Occipital lobe (tissue), 2 donors: ENCODE results near the gene ZDHHC14. TPM values are rescaled to one million over a fixed set of nuclear protein-coding genes. Genes with fewer than 3 reads are reported as not detected.

ENCODE experiments used
- DNase-seq: peaks from one replicate; lab custom pipeline; 2025; lab: John Stamatoyannopoulos, UW
- total RNA-seq: library from RNA; depleted of rRNA; stranded (reverse); fragments of >200 nt; gene quantifications from one replicate; pipeline ENCODE4 v1.2.3, GENCODE V29; 2014

Gene ZDHHC14
- total RNA-seq, 1 donor from 2014 or later = 14.3 TPM

DNA sequence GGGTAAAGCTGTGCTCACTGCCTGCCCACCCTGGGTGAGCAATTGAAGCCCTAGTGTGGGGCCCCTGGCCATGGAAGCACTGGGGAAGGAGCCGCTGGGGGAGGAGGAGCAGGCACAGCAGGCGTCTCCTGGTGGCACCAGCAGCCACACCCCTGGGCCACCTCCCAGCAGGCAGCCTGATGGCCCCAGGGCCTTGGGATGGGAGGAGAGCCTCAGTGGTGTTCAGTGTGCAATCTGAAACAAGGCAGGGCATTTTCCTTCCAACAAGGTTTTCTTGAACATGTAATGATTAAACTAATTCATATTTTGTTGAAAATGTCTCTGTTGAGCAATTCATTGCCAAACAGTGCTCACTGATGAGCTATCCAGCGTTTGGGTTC, 151.0 kb downstream of the ZDHHC14 start:
- no peak for DNase-seq

DNA sequence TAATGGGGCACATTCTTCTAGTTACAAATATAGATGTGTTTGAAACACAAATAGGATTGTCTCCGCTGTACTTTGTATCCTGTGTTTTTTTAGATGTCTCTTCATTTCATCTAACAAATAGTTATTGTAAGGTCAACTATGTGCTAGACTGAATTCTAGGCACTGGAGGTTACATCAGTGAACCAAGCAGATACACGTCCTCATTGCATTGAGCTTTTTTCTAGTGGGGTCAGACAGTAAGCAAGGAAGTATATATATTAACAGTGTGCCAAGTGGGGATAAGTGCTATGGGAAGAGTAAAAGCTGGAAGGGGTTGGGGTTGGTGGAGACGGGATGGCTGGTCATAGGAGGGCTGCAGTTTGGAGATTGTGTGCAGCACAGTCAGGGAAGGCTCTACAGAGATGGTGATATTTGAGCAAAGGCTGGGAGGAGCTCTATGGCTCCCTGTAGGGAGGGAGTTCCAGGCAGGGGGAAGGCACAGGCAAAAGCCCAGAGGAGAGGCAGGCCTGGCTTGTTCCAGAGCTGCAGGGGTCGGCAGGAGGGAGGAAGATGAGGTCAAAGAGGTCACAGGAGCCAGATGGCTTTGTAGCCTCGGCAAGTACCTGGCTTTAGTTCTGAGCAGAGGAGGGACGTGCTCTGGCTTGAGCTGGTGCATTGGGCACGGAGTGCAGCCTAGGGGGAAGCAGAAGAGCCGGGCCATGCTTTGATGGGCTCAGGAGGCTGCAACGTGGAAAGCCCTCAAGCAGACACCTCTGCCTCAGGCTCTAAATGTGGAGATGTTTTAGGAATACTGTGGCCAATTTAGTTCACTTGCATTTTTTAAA, 152.3 kb downstream of the ZDHHC14 start:
- no peak for DNase-seq

DNA sequence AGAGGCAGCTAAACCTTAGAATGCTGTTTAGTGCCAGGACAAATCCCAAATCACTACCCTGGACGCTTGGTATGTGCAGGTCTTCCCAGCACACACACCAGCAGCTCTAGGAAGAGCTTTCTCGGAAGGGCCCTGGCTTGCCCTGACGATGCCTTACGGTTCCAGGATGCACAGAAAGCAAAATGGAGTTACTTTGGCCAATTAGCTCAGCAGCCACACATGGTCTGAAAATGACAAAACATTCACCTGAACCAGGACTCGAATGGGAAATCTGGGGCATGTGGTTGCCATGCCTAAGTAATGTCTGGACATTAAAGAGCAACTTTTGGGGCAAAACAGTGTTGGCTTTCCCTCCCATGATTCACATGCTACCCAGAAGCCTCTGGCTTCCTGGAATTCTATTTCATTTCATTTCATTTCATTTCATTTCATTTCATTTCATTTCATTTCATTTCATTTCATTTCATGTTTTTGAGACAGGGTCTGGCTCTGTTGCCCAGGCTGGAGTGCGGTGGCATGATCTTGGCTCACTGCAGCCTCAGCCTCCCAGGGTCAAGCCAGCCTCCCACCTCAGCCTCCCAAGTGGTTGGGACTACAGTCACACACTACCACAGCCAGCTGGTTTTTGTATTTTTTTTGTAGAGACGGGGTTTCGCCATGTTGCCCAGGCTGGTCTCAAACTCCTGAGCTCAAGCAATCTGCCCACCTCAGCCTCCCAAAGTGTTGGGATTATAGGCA, 153.3 kb downstream of the ZDHHC14 start:
- no peak for DNase-seq

DNA sequence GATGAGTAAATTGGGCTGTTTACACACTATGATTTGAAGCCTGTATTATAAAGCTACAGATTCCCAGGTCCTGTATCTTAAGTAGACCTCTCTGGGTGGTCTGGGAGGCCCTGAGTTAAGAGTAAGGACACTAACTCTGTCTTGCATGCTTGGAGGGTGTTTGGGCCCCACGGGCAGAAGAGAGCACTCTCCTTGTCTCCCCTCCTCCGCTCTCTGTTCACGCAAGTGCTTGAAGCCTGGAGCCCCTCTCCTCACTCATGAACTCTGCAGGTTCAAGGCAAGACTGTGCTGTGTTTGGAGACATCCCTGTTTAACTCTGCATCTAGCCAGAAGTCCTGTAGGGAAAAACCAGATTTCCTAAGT, 154.0 kb downstream of the ZDHHC14 start:
- no peak for DNase-seq

DNA sequence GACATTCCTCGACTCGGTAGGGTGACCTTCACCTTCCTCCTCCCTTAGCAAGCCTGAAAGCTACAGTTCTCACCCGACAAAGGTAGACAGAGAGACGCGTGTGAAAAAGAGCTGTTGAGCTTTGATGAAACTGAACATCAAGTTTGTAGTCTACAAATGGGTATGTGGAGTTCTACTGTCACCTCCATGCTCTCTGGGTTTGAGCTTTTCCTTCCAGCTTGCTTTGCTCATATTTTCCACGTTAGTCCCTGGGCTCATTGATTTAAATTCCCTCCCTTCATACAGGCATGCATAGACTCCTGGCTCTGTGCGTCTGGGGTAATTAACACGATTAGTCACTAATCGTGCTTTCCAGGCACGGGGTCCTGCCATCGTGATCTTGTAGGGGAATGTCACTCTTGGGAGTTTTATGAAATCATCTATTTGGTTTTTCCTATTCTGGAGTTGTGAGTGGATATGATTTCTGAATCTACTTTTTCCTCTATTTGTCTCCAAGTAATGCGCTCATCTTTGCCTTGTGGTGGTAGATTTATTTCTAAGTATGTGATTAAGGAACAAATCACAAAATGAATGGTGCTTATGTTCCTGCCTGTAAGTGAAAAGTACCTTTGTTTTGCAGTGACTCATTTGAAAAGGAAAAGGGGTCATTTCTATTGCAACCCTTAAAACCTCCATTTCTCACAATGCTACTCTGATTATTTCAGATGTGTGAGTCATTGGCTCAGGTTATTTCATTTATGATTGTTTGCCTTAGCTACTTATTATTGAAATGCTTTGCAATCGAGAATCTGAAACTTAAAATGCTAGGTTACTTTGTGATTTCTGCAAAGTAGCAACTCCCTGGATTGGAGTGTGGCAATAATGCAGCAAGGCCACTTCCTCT, 154.6 kb downstream of the ZDHHC14 start:
- no peak for DNase-seq

DNA sequence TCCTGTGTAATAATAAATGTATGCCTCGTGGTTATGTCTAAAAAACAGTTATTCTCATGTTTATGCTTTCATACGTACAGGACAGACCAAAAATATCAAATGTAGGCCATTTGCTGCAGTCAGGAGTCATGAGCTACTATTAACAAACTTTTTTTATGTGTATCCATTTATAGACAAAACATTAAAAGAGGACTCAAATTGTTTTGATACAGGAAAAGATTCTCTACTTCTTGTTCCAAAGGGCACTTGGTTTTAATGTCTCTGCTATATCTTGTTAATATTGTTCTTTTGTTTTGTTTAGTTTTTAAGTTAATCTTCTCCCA, 155.2 kb downstream of the ZDHHC14 start:
- no peak for DNase-seq

DNA sequence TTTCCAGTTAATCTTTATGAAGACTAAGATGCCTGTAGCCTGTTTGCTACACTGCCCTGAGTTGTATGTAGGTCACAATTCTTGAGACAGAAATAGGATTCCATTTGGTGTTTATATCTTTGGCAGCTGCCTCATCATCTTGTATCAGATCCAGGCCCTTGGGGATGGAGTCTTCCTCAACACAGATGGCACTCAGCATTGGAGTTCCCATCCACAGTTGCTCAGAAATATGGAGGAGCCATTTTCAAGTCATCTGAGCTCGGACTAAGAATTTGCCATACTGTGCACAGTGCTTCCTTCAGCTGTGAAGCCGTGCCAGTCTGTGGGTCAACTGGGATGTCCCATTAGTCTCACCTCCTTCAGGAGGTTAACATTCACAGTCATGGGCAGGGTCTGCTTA, 156.6 kb downstream of the ZDHHC14 start:
- DNase-seq = no peak

DNA sequence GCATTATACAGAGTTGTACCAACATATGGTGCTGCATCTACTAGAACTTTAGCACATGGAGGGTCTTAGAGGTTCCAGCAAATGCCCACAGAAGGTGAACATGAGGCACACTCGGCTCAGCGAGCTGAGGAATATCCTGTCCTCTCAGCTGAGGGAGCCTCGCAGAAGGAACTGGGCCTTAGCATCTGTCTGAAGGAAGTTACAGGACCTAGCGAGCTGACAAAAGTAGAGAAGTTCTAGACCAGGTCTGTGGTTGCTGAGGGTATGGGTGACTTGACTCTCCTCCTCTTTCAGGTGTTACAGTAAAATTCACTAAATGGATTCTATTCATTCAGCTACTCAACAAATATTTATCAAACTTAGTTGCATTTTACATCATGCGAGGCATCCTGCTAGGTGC, 157.2 kb downstream of the ZDHHC14 start:
- no peak for DNase-seq

DNA sequence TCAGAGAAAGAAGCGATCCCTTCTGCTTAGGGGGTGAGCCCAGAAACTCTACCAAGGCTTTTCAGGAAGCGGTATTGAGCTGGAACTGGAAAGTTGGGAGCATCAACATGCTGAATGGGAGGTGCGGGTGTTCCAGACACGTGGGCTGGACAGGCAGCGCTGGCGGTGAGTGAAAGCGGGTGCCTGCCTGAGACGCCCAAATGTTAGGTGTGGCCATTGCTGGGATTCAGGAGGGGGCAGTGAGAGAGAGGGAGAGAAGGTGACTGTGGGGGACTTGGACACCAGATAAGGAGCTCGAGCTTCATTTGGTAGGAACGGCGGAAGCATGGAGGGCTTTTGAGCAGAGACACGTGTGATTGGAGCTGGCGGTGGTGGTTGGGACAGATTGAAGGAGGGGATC, 157.7 kb downstream of the ZDHHC14 start:
- no peak for DNase-seq

DNA sequence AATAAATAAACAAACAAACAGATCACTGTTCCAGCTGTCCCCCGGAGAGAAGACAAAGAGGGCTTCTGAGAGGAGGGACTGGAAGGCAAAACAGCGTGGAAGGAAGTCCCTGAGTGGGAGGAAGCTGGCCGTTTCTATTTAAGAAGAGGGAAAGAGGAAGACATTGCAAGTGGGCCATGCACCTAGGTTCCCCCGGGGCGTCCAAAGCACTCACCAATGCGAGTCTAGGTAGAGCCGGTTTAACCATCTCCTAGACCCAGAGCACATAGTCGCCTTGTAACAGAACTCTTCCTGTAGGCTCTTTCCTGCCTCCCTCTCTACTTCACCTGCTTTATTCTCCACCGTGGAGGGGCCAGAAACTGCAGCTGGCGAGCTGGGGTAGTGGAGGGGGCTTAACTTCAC, 158.4 kb downstream of the ZDHHC14 start:
- no peak for DNase-seq

DNA sequence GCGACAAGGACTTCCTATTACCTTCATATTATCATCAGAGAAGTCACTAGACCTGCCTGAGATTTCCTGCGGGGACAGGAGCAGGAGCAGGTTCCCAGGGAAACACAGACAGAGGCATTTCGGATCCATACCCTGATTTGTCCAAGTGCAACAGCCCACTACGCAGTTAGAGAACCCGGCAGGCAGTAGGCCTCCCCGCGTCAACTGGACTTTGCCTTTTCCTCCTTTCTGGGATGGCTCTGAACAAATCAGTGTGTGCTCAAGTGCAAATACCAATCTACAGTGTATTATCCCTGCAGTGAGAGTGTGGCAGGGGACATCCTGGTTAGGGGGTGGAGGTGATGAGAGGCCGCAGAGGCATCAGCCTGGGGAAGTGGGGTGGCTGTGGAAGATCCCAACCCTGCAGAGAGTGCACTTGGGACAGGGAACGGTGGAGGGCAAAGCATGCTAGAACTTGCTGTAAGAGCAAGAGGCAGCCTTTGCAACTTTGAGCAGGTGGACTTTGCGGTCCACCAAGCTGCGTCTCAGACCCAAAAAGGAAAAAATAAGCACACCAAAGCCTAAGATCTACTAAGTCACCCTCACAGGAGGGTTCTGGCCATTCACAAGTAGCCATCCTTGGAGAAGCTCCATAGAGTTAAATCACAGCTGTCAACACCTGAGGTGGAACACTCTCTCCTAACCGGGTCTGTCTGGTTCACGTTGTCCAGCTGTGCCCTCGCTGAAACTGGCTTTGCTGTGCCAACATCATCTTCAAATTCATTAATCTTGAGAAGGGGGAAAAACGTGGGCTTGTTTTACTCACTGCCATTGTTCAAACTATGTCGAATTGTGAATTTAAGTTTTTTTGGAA, 159.1 kb downstream of the ZDHHC14 start:
- DNase-seq = no peak

DNA sequence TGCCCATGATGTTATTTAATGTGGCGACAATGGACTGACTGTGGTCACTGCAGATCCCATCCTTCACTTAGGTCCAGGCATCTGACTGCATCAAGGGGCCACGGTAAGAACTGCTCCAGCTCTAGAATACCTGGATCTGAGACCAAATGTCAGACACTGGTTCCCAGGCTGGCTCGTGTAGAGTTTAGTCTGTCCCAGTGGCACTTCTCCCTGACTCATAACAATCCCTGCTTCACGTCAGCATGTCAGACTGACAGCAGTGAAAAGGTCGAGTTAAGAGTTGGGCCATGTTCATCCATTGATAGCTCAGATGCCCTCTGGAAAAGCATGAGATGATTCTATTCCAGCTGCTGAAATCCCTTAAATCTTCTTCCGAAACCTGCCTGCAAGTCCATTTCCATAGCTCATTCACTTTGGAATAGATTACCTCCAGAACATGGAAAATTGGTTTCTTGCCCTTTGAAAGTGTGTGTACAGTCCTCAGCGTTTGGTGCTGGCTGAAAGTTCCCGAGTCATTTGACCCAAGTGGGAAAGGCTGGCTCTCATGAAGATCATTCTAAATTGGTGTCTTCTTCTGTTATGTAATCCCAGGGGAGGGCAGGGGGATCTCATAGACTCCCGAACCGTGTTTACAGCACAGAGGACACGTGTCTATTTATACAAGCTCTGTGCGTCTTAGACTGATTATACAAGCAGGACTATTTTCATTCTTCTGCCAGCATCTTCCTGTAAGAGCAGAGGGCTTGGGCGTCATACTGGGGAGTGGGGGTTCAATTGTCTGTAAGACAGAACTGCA, 160.8 kb downstream of the ZDHHC14 start:
- no peak for DNase-seq

DNA sequence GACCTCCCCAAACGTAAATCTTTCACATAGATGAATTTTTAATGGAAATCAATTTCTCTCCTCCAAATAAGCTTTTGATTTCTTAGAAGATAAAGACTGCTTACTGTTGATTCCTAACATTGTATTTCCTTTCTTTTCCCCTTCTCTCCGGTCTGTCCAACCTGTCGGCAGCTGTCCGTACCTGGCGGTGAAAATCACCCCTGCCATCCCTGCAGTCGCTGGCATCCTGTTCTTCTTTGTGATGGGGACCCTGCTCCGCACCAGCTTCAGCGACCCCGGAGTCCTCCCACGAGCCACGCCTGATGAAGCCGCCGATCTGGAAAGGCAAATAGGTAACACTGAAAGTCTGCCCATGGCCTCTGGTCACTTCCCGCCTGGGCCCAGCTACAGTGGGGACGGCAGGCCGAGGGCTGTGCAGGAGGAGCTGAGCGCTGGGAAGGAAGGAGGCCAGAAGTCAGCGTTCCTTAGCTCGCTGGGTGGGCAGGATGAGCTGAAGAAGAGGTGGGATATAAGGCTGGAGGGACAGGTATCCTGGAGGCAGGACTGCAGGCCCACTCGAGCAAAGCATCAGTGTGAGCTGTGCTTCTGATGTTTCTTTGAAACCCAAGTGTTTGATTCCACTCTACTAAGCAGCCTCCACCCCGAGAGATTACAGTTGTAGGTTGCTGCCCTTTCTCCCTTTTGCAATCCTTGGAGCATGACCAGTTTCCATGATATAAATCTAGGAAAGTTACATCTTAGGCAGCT, 161.6 kb downstream of the ZDHHC14 start:
- DNase-seq = no peak

DNA sequence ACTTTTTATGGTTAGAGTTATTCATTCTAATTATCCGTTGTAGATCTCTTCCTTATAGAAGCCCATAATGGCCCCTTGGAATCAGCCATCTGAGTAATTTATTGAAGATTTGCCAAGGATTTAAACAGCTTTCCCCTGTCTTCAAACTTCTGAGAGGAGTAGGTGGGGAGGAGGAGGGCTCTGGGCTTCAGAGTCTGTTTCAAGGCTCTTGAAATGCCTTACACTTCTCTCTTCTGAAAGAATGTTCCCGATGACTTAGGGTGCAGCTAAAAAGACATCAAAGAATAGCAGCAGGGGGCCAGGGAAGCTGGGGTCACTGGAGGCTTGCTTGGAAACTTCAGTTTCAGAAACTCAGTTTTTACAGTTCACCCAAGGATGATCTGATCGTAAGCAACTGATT, 165.3 kb downstream of the ZDHHC14 start:
- no peak for DNase-seq

DNA sequence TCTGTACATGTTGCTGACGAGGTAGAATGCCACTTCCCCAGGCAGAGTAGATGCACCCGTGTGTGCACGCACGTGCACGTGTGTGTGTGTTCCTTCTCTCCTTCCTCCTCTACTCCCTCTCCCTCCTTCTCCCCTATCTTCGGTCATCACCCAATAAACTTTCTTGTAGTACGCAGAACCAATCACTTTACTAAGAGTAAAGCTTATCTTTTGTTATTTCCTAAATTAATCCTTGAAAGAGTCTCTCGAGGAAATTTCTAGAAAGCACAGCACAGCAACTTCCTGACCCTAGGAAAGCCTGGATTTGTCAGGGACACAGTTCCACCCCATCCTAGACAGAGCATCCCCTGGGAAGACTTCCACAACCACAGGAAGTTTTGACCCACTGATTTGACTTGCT, 166.1 kb downstream of the ZDHHC14 start:
- DNase-seq = no peak

DNA sequence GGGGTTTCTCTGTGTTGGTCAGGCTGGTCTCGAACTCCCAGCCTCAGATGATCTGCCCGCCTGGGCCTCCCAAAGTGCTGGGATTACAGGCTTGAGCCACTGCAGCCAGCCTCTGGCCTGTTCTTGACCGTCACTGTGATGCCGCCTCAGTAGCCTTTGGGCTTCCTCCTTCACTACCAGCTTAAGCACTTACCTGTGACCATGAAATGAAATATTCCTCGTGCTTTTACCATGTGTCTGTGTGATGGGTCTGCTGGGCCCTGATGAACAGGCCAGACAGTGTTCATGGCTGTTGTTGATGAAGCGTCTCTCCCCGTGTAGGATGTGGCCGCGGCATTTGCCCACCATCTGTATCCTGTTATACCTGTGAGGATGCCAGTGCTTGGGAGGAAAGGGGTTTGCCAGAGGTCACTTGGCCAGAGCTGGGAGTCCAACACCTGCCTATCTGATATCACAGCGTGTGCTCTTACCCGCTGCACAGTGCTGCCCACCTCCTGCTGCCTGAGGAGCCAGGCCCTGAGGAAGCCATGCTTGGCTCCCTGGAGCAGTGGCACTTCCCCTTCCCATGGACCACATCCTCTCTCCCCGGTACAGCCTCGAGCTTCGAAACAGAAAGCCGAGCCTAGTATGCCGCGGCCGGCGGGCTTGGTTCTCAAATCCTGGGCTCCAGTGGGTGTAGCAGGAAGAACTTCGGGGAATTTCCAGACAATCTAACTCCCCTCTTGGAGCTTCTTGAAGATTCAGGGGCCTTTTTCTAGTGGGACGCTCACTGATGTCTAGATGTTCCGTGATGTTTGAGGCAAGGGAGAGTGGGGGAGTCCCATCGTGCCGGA, 167.9 kb downstream of the ZDHHC14 start:
- DNase-seq = no peak

DNA sequence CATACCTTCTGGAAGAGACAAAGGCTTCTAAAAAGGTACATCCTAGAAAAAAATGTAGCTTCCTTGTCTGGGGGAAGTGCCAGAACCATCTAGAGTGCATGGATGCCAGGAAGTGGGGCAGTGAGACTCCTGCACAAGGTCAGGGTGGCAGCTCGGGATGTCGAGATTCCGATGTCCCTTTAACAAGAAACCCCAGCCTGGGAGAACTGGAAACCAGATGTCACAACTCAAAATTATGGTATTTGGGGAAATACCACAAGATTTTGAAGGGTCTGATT, 168.4 kb downstream of the ZDHHC14 start:
- no peak for DNase-seq

DNA sequence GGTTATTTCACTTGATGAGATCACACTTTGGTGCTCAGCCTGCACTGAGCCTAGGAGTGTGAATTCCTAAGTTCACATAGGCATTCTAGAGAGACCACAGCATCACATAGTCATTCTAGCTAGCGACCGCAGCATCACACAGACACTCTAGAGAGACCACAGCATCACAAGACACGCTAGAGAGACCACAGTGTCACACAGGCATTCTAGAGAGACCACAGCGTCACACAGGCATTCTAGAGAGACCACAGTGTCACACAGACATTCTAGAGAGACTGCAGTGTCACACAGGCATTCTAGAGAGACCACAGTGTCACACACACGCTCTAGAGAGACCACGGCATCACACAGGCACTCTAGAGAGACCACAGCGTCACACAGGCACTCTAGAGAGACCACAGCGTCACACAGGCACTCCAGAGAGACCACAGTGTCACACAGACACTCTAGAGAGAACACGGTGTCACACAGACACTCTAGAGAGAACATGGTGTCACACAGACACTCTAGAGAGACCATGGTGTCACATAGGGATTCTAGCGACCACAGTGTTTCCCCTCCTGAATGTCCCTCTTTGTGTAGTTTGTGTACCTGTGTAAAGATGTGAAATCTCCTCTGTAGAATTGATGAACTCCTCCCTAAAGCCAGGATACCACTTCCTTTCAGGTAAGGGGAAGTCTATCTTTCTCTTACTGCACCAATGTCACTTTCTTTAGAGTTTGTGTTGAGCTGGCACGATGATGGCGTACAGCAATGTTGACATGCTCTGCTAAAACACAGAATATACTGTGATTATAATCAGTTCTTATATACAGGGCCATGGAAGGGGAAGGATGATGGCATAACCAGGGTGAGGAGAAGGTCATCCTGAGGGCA, 169.4 kb downstream of the ZDHHC14 start:
- no peak for DNase-seq
